ENCODE measurements around the gene NKAPD1.
"Not testable (repeated sequence)": the region's sequence is repeated elsewhere in the genome, so short reads cannot be mapped to it uniquely, and the experiment has no call there.

Gene NKAPD1

DNA sequence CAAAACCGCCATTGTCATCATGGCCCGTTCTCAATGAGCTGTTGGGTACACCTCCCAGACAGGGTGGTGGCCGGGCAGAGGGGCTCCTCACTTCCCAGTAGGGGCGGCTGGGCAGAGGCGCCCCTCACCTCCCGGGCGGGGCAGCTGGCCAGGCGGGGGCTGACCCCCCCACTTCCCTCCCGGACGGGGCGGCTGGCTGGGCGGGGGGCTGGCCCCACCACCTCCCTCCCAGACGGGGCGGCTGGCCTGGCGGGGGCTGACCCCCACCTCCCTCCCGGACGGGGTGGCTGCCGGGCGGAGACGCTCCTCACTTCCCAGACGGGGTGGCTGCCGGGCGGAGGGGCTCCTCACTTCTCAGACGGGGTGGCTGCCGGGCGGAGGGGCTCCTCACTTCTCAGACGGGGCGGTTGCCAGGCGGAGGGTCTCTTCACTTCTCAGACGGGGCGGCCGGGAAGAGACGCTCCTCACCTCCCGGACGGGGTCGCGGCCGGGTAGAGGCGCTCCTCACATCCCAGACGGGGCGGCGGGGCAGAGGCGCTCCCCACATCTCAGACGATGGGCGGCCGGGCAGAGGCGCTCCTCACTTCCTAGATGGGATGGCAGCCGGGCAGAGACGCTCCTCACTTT is 47.2 kb upstream of the NKAPD1 start:
- not testable (repeated sequence) for H4K91ac ChIP-seq (ENCODE audit: low read length); H2BK120ac ChIP-seq (ENCODE audit: low read depth, low read length); H4K8ac ChIP-seq (ENCODE audit: low read length); H3K9ac ChIP-seq (ENCODE audit: low read length); H3K4ac ChIP-seq (ENCODE audit: low read depth in 1 of 2, low read length in 2 of 2); H3K23ac ChIP-seq (ENCODE audit: low read length in 2 of 2); H3K4me2 ChIP-seq (ENCODE audit: low read length, poor library complexity, severe bottlenecking); H2BK5ac ChIP-seq (ENCODE audit: low read depth, low read length, poor library complexity, severe bottlenecking); H2BK15ac ChIP-seq (ENCODE audit: low read depth, poor library complexity, severe bottlenecking); H2AFZ ChIP-seq (ENCODE audit: low read depth, low read length); DNase-seq; H3K18ac ChIP-seq (ENCODE audit: low read depth in 1 of 2, low read length in 2 of 2); H3K4me3 ChIP-seq (ENCODE audit: insufficient read depth in 1 of 2, low read depth in 1 of 2, low read length in 2 of 2); H3K4me1 ChIP-seq (ENCODE audit: control insufficient read depth, insufficient read depth, low read depth, low read length); H3K27ac ChIP-seq (ENCODE audit: low read length, poor library complexity, severe bottlenecking); H3K9me3 ChIP-seq (ENCODE audit: control insufficient read depth, low read length); H3K27me3 ChIP-seq (ENCODE audit: control insufficient read depth in 1 of 2, insufficient read depth in 1 of 2, low read length in 2 of 2); H2BK12ac ChIP-seq (ENCODE audit: low read length in 2 of 2); H3K14ac ChIP-seq (ENCODE audit: low read length in 2 of 2); H2AK5ac ChIP-seq (ENCODE audit: low read length, severe bottlenecking)
- H3K79me1 ChIP-seq (replicated peaks; ENCODE audit: low read length, poor library complexity, severe bottlenecking): peaks cover 22% of the 10 kb centered on the region
- H3K36me3 ChIP-seq (ENCODE audit: control insufficient read depth in 1 of 2, insufficient read depth in 2 of 2, low read depth in 1 of 2, low read length in 2 of 2): peaks cover 20 to 46% of the 10 kb centered on the region in 2 experiments
- 100% methylated on average over 10 of the region's 49 CpGs for WGBS

- peaks cover 29 to 61% of the 10 kb centered on the region in 2 experiments for H3K36me3 ChIP-seq (ENCODE audit: control insufficient read depth in 1 of 2, insufficient read depth in 2 of 2, low read depth in 1 of 2, low read length in 2 of 2)
- H3K4me3 ChIP-seq (ENCODE audit: insufficient read depth in 1 of 2, low read depth in 1 of 2, low read length in 2 of 2): no peak overlapping the region
- no peak overlapping the region for H3K4me2 ChIP-seq (ENCODE audit: low read length, poor library complexity, severe bottlenecking)
- no peaks in the 10 kb centered on the region for H3K4me1 ChIP-seq (ENCODE audit: control insufficient read depth, insufficient read depth, low read depth, low read length)
- no peak overlapping the region for H2BK120ac ChIP-seq (ENCODE audit: low read depth, low read length)
- H3K4ac ChIP-seq (ENCODE audit: low read depth in 1 of 2, low read length in 2 of 2): no peak overlapping the region
- H3K9me3 ChIP-seq (ENCODE audit: control insufficient read depth, low read length): no peaks in the 10 kb centered on the region
- H4K91ac ChIP-seq (ENCODE audit: low read length): no peak overlapping the region
- H2BK15ac ChIP-seq (ENCODE audit: low read depth, poor library complexity, severe bottlenecking): no peak overlapping the region
- H2AFZ ChIP-seq (ENCODE audit: low read depth, low read length): no peak overlapping the region
- H3K27ac ChIP-seq (ENCODE audit: low read length, poor library complexity, severe bottlenecking): no peak overlapping the region
- H3K27me3 ChIP-seq (ENCODE audit: control insufficient read depth in 1 of 2, insufficient read depth in 1 of 2, low read length in 2 of 2): no peaks in the 10 kb centered on the region
- H2AK5ac ChIP-seq (ENCODE audit: low read length, severe bottlenecking): no peak overlapping the region
- peaks cover 29% of the 10 kb centered on the region for H3K79me1 ChIP-seq (replicated peaks; ENCODE audit: low read length, poor library complexity, severe bottlenecking)
- WGBS: 96% methylated on average over 2 of the region's 2 CpGs
- no peak overlapping the region for H2BK12ac ChIP-seq (ENCODE audit: low read length in 2 of 2)
- H3K23ac ChIP-seq (ENCODE audit: low read length in 2 of 2): no peak overlapping the region
- H4K8ac ChIP-seq (ENCODE audit: low read length): no peak overlapping the region
- no peak overlapping the region for H3K18ac ChIP-seq (ENCODE audit: low read depth in 1 of 2, low read length in 2 of 2)
- no peak overlapping the region for H3K14ac ChIP-seq (ENCODE audit: low read length in 2 of 2)
- no peak overlapping the region for H3K9ac ChIP-seq (ENCODE audit: low read length)
- H2BK5ac ChIP-seq (ENCODE audit: low read depth, low read length, poor library complexity, severe bottlenecking): no peak overlapping the region
- no peak for DNase-seq
Observed at GRCh38 chr11:112029460-112029859, 44.6 kb upstream of the NKAPD1 start.

DNA sequence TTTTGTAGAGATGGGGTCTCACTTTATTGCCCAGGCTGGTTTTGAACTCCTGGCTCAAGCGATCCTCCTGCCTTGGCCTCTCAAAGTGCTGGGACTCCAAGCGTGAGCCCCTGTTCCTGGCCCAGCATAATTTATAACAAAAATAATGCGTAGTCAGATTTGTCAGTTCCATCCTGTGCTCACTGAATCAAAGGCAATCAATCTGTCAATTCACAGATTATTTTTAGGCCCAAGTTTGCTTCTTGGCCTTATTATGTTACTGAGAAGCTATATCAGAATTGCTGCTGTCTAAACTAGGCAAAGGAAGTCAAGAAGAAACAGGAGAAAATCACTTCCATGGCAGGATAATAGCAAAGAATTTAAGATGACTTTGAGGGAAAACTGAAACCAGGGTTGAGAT is 40.2 kb upstream of the NKAPD1 start:
- Histone ChIP-seq H3K79me1 (replicated peaks; ENCODE audit: low read length, poor library complexity, severe bottlenecking) (peaks cover 25% of the 10 kb centered on the region), H3K18ac (ENCODE audit: low read depth in 1 of 2, low read length in 2 of 2) (no peak overlapping the region), H4K91ac (ENCODE audit: low read length) (no peak overlapping the region), H3K4me1 (ENCODE audit: control insufficient read depth, insufficient read depth, low read depth, low read length) (no peaks in the 10 kb centered on the region), H3K27me3 (ENCODE audit: control insufficient read depth in 1 of 2, insufficient read depth in 1 of 2, low read length in 2 of 2) (no peaks in the 10 kb centered on the region), H2BK15ac (ENCODE audit: low read depth, poor library complexity, severe bottlenecking) (no peak overlapping the region), H3K4ac (ENCODE audit: low read depth in 1 of 2, low read length in 2 of 2) (no peak overlapping the region), H3K14ac (ENCODE audit: low read length in 2 of 2) (no peak overlapping the region), H2AFZ (ENCODE audit: low read depth, low read length) (no peak overlapping the region), H3K23ac (ENCODE audit: low read length in 2 of 2) (no peak overlapping the region), H2BK5ac (ENCODE audit: low read depth, low read length, poor library complexity, severe bottlenecking) (no peak overlapping the region), H2BK12ac (ENCODE audit: low read length in 2 of 2) (no peak overlapping the region), H2BK120ac (ENCODE audit: low read depth, low read length) (no peak overlapping the region), H3K4me3 (ENCODE audit: insufficient read depth in 1 of 2, low read depth in 1 of 2, low read length in 2 of 2) (no peak overlapping the region), H3K9ac (ENCODE audit: low read length) (no peak overlapping the region), H2AK5ac (ENCODE audit: low read length, severe bottlenecking) (no peak overlapping the region), H4K8ac (ENCODE audit: low read length) (no peak overlapping the region), H3K4me2 (ENCODE audit: low read length, poor library complexity, severe bottlenecking) (no peak overlapping the region), H3K36me3 (ENCODE audit: control insufficient read depth in 1 of 2, insufficient read depth in 2 of 2, low read depth in 1 of 2, low read length in 2 of 2) (peaks cover 30 to 76% of the 10 kb centered on the region in 2 experiments), H3K9me3 (ENCODE audit: control insufficient read depth, low read length) (no peaks in the 10 kb centered on the region), H3K27ac (ENCODE audit: low read length, poor library complexity, severe bottlenecking) (no peak overlapping the region)
- DNase-seq: no peak
- 98% methylated on average over 2 of the region's 3 CpGs for WGBS

DNA sequence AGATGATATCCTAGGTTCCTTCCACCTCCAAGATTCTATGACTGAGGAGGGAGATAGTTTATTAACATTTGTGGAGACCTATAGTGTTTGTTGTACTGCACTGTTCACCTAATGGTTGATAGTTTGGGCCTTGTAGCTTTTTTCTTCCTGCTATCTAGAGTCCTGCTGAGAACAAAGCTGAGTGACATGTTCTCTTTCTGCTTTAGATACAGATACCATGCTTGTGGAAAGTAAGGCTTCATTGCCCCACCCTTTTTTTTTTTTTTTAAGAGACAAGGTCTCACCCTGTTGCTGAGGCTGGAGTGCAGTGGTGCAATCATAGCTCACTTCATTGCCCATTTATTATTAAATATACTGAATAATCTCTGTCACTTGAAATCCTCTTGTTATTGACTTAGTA is 36.6 kb upstream of the NKAPD1 start:
- no peaks in the 10 kb centered on the region for H3K4me1 ChIP-seq (ENCODE audit: control insufficient read depth, insufficient read depth, low read depth, low read length)
- no peak for DNase-seq
- no peak overlapping the region for H3K14ac ChIP-seq (ENCODE audit: low read length in 2 of 2)
- no peak overlapping the region for H2AK5ac ChIP-seq (ENCODE audit: low read length, severe bottlenecking)
- H3K9ac ChIP-seq (ENCODE audit: low read length): no peak overlapping the region
- no peak overlapping the region for H2BK12ac ChIP-seq (ENCODE audit: low read length in 2 of 2)
- peaks cover 11 to 71% of the 10 kb centered on the region in 2 experiments for H3K36me3 ChIP-seq (ENCODE audit: control insufficient read depth in 1 of 2, insufficient read depth in 2 of 2, low read depth in 1 of 2, low read length in 2 of 2)
- peaks cover 13% of the 10 kb centered on the region for H3K79me1 ChIP-seq (replicated peaks; ENCODE audit: low read length, poor library complexity, severe bottlenecking)
- no peaks in the 10 kb centered on the region for H3K9me3 ChIP-seq (ENCODE audit: control insufficient read depth, low read length)
- no peak overlapping the region for H2BK5ac ChIP-seq (ENCODE audit: low read depth, low read length, poor library complexity, severe bottlenecking)
- no peak overlapping the region for H2AFZ ChIP-seq (ENCODE audit: low read depth, low read length)
- no peak overlapping the region for H3K18ac ChIP-seq (ENCODE audit: low read depth in 1 of 2, low read length in 2 of 2)
- H3K4me3 ChIP-seq (ENCODE audit: insufficient read depth in 1 of 2, low read depth in 1 of 2, low read length in 2 of 2): no peak overlapping the region
- H3K23ac ChIP-seq (ENCODE audit: low read length in 2 of 2): no peak overlapping the region
- H3K27ac ChIP-seq (ENCODE audit: low read length, poor library complexity, severe bottlenecking): no peak overlapping the region
- H2BK120ac ChIP-seq (ENCODE audit: low read depth, low read length): no peak overlapping the region
- no peak overlapping the region for H2BK15ac ChIP-seq (ENCODE audit: low read depth, poor library complexity, severe bottlenecking)
- no peaks in the 10 kb centered on the region for H3K27me3 ChIP-seq (ENCODE audit: control insufficient read depth in 1 of 2, insufficient read depth in 1 of 2, low read length in 2 of 2)
- H4K91ac ChIP-seq (ENCODE audit: low read length): no peak overlapping the region
- no peak overlapping the region for H3K4me2 ChIP-seq (ENCODE audit: low read length, poor library complexity, severe bottlenecking)
- no peak overlapping the region for H3K4ac ChIP-seq (ENCODE audit: low read depth in 1 of 2, low read length in 2 of 2)
- no peak overlapping the region for H4K8ac ChIP-seq (ENCODE audit: low read length)
